Endothelial cell of umbilical vein (primary cell): ENCODE results near the gene TERF2IP. TPM values are rescaled to one million over a fixed set of nuclear protein-coding genes. Genes with fewer than 3 reads are reported as not detected.

Source experiments
- BruUV-seq: library from RNA; stranded (reverse); fragments of 400-500 nt; replicated peaks from 2 replicates; lab custom pipeline; 2021; lab: Mats Ljungman, UMichigan
- CTCF ChIA-PET: fragments of 300-600, 350-600 bp; sonication (Branson Sonifier 250); formaldehyde crosslinking; loops from one replicate; lab custom pipeline; 2021; ENCODE audit warnings: antibody characterized with exemption, inconsistent platforms; lab: Charles Lee
- POLR2A ChIA-PET: fragments of 300-600, 350-600 bp; sonication (Branson Sonifier 250); formaldehyde crosslinking; loops from one replicate; lab custom pipeline; 2021; ENCODE audit warnings: antibody characterized with exemption, inconsistent platforms; lab: Charles Lee
- DNase-seq: peaks from one replicate; pipeline ENCODE4 v3.0.0-alpha.2; 2011; ENCODE audit warnings: low read depth, low spot score
- FAIRE-seq: peaks from 2 replicates; lab custom pipeline; 2011; peaks lifted over from hg19 to GRCh38; lab: Jason Lieb, UNC
- H2AFZ ChIP-seq: 2 replicates; pipeline ENCODE4 v1.6.0; 2012; ENCODE audit warnings: low read depth, low read length, control low read depth, inconsistent platforms
- H3K27ac ChIP-seq: 2 replicates; pipeline ENCODE4 v1.5.1; 2011; ENCODE audit warnings: low read depth, mild to moderate bottlenecking, control low read depth, low read length, moderate library complexity; ENCODE audit not compliant: insufficient read depth
- H3K27me3 ChIP-seq, 2 experiments: 2 replicates each; pipeline versions ENCODE4 v1.6.0 to v1.6.1; 2011; ENCODE audit warnings: low read length in 2 of 2, mixed read lengths in 1 of 2; ENCODE audit not compliant: control insufficient read depth in 2 of 2, insufficient read depth in 2 of 2
- H3K36me3 ChIP-seq, 2 experiments: 2 replicates in 1 of 2; 3 replicates in 1 of 2; pipeline ENCODE4 v1.5.1; 2011; ENCODE audit warnings: low read length in 2 of 2, mild to moderate bottlenecking in 1 of 2, moderate library complexity in 1 of 2; ENCODE audit not compliant: control insufficient read depth in 2 of 2, insufficient read depth in 2 of 2; ENCODE audit errors: extremely low read depth in 1 of 2
- H3K4me1 ChIP-seq: 3 replicates; pipeline ENCODE4 v1.5.1; 2011; ENCODE audit warnings: mild to moderate bottlenecking, low read length; ENCODE audit not compliant: control insufficient read depth, insufficient read depth; ENCODE audit errors: extremely low read depth
- H3K4me2 ChIP-seq: 2 replicates; pipeline ENCODE4 v1.6.1; 2011; ENCODE audit warnings: low read length, control low read depth, mixed read lengths; ENCODE audit not compliant: insufficient read depth
- H3K4me3 ChIP-seq, 3 experiments: fragments of 200-600 bp in 1 of 3; sonication (generic), shearing (Covaris generic) in 1 of 3; replicated peaks in 1 of 3; 2 replicates each; pipeline ENCODE4 v1.5.1; 2011 to 2016; ENCODE audit warnings: control low read depth in 3 of 3, low read length in 3 of 3, mild to moderate bottlenecking in 2 of 3, inconsistent platforms in 1 of 3, low read depth in 1 of 3, moderate library complexity in 1 of 3; ENCODE audit not compliant: insufficient read depth in 1 of 3
- H3K79me2 ChIP-seq: 2 replicates; pipeline ENCODE4 v1.6.0; 2012; ENCODE audit warnings: low read length, inconsistent platforms; ENCODE audit not compliant: control insufficient read depth, insufficient read depth
- H3K9ac ChIP-seq: replicated peaks from 2 replicates; pipeline ENCODE3; 2011; ENCODE audit warnings: low read length, control low read depth; ENCODE audit not compliant: insufficient read depth; ENCODE audit errors: extremely low read depth
- H3K9me1 ChIP-seq: replicated peaks from 3 replicates; pipeline ENCODE4 v1.6.0; 2011; ENCODE audit warnings: mild to moderate bottlenecking, low read length; ENCODE audit not compliant: control insufficient read depth, insufficient read depth; ENCODE audit errors: extremely low read depth
- H3K9me3 ChIP-seq: replicated peaks from 2 replicates; pipeline ENCODE4 v1.5.1; 2012; ENCODE audit warnings: low read length, inconsistent platforms; ENCODE audit not compliant: control insufficient read depth, insufficient read depth
- H4K20me1 ChIP-seq: replicated peaks from 2 replicates; pipeline ENCODE3; 2011; ENCODE audit warnings: mild to moderate bottlenecking, low read length; ENCODE audit not compliant: control insufficient read depth, insufficient read depth; ENCODE audit errors: extremely low read depth
- CTCF ChIP-seq, 2 donors: IDR thresholded peaks; 1 replicate in 1 of 2; 2 replicates in 1 of 2; pipeline ENCODE4 v1.5.1; 2011; ENCODE audit warnings: low read length in 2 of 2, mild to moderate bottlenecking in 2 of 2, moderate library complexity in 2 of 2, control low read depth in 1 of 2, inconsistent platforms in 1 of 2, low read depth in 1 of 2; ENCODE audit not compliant: insufficient read depth in 1 of 2; ENCODE audit errors: extremely low read depth in 1 of 2
- EZH2 ChIP-seq: IDR thresholded peaks from 2 replicates; pipeline ENCODE4 v1.6.1; 2012; ENCODE audit warnings: borderline replicate concordance, low read depth, mild to moderate bottlenecking, moderate library complexity, low read length, inconsistent platforms; ENCODE audit not compliant: severe bottlenecking
- FOS ChIP-seq: IDR thresholded peaks from 2 replicates; pipeline ENCODE4 v1.6.1; 2011; ENCODE audit warnings: mild to moderate bottlenecking, low read length, moderate library complexity, borderline replicate concordance; ENCODE audit not compliant: insufficient read depth
- GATA2 ChIP-seq: IDR thresholded peaks from 2 replicates; pipeline ENCODE4 v1.7.0; 2011; ENCODE audit warnings: low read depth, mild to moderate bottlenecking, moderate library complexity, mixed read lengths, low read length; ENCODE audit not compliant: insufficient read length, insufficient read depth
- JUN ChIP-seq: IDR thresholded peaks from 2 replicates; pipeline ENCODE4 v1.6.1; 2011; ENCODE audit warnings: borderline replicate concordance, low read depth; ENCODE audit not compliant: insufficient read length, insufficient read depth
- MAX ChIP-seq: IDR thresholded peaks from 2 replicates; pipeline ENCODE4 v1.6.1; 2011; ENCODE audit not compliant: insufficient read depth, insufficient read length
- POLR2A ChIP-seq: IDR thresholded peaks from 2 replicates; pipeline ENCODE4 v1.6.1; 2012; ENCODE audit warnings: low read depth, mild to moderate bottlenecking, control low read depth, low read length
- dilution Hi-C: fragments of 300-500 bp; cut with MboI; formaldehyde crosslinking; loops from one replicate; pipeline ENCODE4 v1.15.0; 2019; ENCODE audit warnings: low sequenced_read_pairs; ENCODE audit not compliant: extremely low pct_ligation_motif_present
- intact Hi-C: fragments of 100-400 bp; cut with micrococcal nuclease; formaldehyde crosslinking; loops from one replicate; pipeline ENCODE4 v1.10.0; 2022
- polyA plus RNA-seq, 4 experiments: library from polyadenylated mRNA; depleted of rRNA in 3 of 4; stranded (reverse) in 3 of 4; unstranded in 1 of 4; fragments of >200 nt; gene quantifications; 2 replicates each; pipeline versions ENCODE4 v1.2.1 to v1.2.3, GENCODE V29; 2011 to 2012; ENCODE audit warnings: missing spikeins in 1 of 4
- total RNA-seq: library from RNA; stranded (reverse); gene quantifications from 2 replicates; pipeline ENCODE4 v1.2.3, GENCODE V29; 2021

TERF2IP gene
- total and polyA plus RNA-seq, 2 donors (not counting 3 experiments of a cell fraction or from before 2014, with no cell fraction given): 19.0 to 41.5 TPM

GRCh38 chr16:75695708-75696107, 48.1 kb downstream of the TERF2IP start:
- DNase-seq: no peak

GRCh38 chr16:75697571-75697970, 50.0 kb downstream of the TERF2IP start:
- H3K9ac ChIP-seq: no peak overlapping the region
- POLR2A ChIA-PET: interaction anchor here (0.6 kb wide), 1 partner anchor 208 kb away, joined by 6 read pairs; no protein-coding TSS in a partner anchor
- dilution Hi-C loops: no loop called here
- no peak for FAIRE-seq
- H3K79me2 ChIP-seq: no peaks in the 10 kb centered on the region
- H3K27me3 ChIP-seq: no peaks in the 10 kb centered on the region
- H3K9me3 ChIP-seq: no peaks in the 10 kb centered on the region
- no peak overlapping the region for H3K4me2 ChIP-seq
- H3K4me3 ChIP-seq: no peak overlapping the region
- H2AFZ ChIP-seq: no peak overlapping the region
- H3K4me1 ChIP-seq: no peaks in the 10 kb centered on the region
- no peak for DNase-seq
- TF ChIP-seq MAX: no peak
- no peak for TF ChIP-seq FOS
- no peak for TF ChIP-seq JUN
- no peak for TF ChIP-seq POLR2A
- no peak for TF ChIP-seq EZH2
- TF ChIP-seq GATA2: no peak
- TF ChIP-seq CTCF (IDR thresholded peaks at IDR 0.05; ENCODE audit: extremely low read depth in 1 of 2, insufficient read depth in 1 of 2, low read depth in 1 of 2, low read length in 2 of 2): no peak
- BruUV-seq: no TSS peak
- no peaks in the 10 kb centered on the region for H4K20me1 ChIP-seq
- intact Hi-C loops: no loop called here
- H3K36me3 ChIP-seq: no peaks in the 10 kb centered on the region
- H3K9me1 ChIP-seq: no peaks in the 10 kb centered on the region
- no peak overlapping the region for H3K27ac ChIP-seq
- CTCF ChIA-PET: no interaction called here

More at GRCh38 chr16:75695708-75696107, 48.1 kb downstream of the TERF2IP start:
- no peaks in the 10 kb centered on the region for H3K79me2 ChIP-seq
- no peaks in the 10 kb centered on the region for H3K36me3 ChIP-seq
- ChIA-PET POLR2A (no interaction called here), CTCF (no interaction called here)
- H3K27ac ChIP-seq: no peak overlapping the region
- H2AFZ ChIP-seq: no peak overlapping the region
- no peak overlapping the region for H3K4me2 ChIP-seq
- no peaks in the 10 kb centered on the region for H3K27me3 ChIP-seq
- no peaks in the 10 kb centered on the region for H4K20me1 ChIP-seq
- no peak for FAIRE-seq
- no peaks in the 10 kb centered on the region for H3K4me1 ChIP-seq
- intact Hi-C loops (no loop called here), dilution Hi-C loops (no loop called here)
- TF ChIP-seq JUN: no peak
- TF ChIP-seq GATA2: peak; percentile 18
- BruUV-seq: no TSS peak
- no peaks in the 10 kb centered on the region for H3K9me1 ChIP-seq
- H3K9ac ChIP-seq: no peak overlapping the region
- H3K4me3 ChIP-seq: no peak overlapping the region
- H3K9me3 ChIP-seq: no peaks in the 10 kb centered on the region
